ENCODE measurements around the gene CFAP47.

DNA sequence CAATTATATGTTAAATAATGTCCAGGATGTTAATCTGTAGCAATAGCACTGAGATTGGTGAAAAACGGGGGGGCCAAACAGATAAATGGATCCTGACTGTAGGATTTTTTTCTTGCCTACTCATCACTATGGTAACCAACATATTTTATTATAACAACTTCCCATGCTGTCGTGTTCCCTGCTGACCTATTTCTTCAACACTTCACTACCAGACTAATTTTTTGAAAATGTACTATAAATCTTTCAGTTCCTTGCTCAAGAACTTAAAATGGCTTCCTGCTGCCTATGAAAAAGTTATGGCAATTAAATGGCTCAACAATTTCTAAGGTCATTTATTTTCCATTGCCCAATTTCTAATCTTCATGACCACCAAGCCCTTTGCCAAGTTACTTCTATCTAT, 38.9 kb upstream of the CFAP47 start:
- TF ChIP-seq POLR2A (IDR thresholded peaks at IDR 0.05) (no peak), POLR2AphosphoS5 (IDR thresholded peaks at IDR 0.05) (no peak)
- TF ChIP-seq, protein P1, sequence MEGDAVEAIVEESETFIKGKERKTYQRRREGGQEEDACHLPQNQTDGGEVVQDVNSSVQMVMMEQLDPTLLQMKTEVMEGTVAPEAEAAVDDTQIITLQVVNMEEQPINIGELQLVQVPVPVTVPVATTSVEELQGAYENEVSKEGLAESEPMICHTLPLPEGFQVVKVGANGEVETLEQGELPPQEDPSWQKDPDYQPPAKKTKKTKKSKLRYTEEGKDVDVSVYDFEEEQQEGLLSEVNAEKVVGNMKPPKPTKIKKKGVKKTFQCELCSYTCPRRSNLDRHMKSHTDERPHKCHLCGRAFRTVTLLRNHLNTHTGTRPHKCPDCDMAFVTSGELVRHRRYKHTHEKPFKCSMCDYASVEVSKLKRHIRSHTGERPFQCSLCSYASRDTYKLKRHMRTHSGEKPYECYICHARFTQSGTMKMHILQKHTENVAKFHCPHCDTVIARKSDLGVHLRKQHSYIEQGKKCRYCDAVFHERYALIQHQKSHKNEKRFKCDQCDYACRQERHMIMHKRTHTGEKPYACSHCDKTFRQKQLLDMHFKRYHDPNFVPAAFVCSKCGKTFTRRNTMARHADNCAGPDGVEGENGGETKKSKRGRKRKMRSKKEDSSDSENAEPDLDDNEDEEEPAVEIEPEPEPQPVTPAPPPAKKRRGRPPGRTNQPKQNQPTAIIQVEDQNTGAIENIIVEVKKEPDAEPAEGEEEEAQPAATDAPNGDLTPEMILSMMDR (IDR thresholded peaks at IDR 0.05 in 8 of 11, conservative IDR thresholded peaks at IDR 0.05 in 3 of 11) = no peak

Data from spleen (tissue), 7 donors.